C4-2B (cell line): ENCODE measurements around the gene NFAT5.

Experiments
- ZFX ChIP-seq: fragments of 450-650 bp; IDR thresholded peaks from 2 replicates; pipeline ENCODE4 v1.6.1; 2017
- TF ChIP-seq, protein P1 (sequence below): fragments of 450-650 bp; conservative IDR thresholded peaks from 2 replicates; pipeline ENCODE4 v1.5.1; 2017; ENCODE audit warnings: mild to moderate bottlenecking

DNA sequence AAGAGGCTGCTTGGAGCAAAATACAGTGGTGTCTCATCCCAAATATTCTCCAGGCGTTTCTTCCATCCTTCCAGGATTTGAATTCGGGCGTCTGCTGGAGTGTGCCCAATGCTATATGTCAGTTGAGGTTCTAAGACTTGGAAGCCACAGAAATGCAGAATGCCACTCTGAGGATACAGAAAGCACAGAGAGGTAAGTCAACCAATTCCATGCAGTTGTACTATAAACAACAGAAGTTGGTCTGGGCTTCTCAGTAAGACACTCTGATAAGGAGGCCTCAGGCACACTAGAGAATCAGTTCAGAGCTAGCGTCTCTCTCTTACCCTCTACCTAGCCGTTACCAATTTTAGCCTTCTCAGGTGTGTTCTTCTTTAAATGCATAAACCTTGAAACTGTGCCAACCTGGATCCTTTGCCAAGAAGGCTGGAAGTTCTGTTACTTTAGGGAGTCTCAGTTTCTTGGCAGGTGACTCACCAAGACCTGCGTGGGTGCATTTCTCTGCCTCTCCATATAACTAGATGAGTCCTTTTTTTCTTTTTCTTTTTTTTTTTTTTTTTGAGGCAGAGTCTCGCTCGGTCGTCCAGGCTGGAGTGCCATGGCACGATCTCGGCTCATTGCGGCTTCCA is 145.5 kb downstream of the NFAT5 start:
- TF ChIP-seq, protein P1, sequence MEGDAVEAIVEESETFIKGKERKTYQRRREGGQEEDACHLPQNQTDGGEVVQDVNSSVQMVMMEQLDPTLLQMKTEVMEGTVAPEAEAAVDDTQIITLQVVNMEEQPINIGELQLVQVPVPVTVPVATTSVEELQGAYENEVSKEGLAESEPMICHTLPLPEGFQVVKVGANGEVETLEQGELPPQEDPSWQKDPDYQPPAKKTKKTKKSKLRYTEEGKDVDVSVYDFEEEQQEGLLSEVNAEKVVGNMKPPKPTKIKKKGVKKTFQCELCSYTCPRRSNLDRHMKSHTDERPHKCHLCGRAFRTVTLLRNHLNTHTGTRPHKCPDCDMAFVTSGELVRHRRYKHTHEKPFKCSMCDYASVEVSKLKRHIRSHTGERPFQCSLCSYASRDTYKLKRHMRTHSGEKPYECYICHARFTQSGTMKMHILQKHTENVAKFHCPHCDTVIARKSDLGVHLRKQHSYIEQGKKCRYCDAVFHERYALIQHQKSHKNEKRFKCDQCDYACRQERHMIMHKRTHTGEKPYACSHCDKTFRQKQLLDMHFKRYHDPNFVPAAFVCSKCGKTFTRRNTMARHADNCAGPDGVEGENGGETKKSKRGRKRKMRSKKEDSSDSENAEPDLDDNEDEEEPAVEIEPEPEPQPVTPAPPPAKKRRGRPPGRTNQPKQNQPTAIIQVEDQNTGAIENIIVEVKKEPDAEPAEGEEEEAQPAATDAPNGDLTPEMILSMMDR: no peak
- TF ChIP-seq ZFX: no peak
